ENCODE data around the gene GRB14.

DNA sequence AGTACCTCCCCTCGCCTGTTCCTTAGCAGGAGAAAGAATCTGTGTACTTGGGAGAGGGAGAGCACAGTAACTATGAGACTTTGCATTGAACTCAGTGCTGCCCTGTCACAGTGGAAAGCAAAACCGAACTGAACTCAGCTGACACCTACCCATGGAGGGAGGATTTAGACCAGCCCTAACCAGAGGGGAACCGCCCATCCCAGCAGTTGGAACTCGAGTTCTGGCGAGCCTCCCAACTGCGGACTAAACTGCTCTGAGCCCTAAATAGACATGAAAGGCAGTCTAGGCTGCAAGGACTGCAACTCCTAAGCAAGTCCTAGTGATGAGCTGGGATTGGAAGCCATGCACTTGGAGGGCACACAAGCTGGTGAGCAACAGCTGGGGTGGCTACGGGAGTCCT, 110.4 kb downstream of the GRB14 start:
- TF ChIP-seq, protein P1, sequence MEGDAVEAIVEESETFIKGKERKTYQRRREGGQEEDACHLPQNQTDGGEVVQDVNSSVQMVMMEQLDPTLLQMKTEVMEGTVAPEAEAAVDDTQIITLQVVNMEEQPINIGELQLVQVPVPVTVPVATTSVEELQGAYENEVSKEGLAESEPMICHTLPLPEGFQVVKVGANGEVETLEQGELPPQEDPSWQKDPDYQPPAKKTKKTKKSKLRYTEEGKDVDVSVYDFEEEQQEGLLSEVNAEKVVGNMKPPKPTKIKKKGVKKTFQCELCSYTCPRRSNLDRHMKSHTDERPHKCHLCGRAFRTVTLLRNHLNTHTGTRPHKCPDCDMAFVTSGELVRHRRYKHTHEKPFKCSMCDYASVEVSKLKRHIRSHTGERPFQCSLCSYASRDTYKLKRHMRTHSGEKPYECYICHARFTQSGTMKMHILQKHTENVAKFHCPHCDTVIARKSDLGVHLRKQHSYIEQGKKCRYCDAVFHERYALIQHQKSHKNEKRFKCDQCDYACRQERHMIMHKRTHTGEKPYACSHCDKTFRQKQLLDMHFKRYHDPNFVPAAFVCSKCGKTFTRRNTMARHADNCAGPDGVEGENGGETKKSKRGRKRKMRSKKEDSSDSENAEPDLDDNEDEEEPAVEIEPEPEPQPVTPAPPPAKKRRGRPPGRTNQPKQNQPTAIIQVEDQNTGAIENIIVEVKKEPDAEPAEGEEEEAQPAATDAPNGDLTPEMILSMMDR (conservative IDR thresholded peaks at IDR 0.05; ENCODE audit: low read length), result no peak
- no peak for TF ChIP-seq EZH2phosphoT487 (IDR thresholded peaks at IDR 0.05; ENCODE audit: borderline replicate concordance, low read depth, low read length)
